H9 (cell line): ENCODE results near the gene MGST2. TPM values are rescaled to one million over a fixed set of nuclear protein-coding genes. Genes with fewer than 3 reads are reported as not detected.

Source experiments
- DNase-seq: peaks from one replicate; pipeline ENCODE4 v3.0.0-alpha.2; 2017
- H2AFZ ChIP-seq: one replicate; pipeline ENCODE4 v1.6.1; 2013; ENCODE audit warnings: mild to moderate bottlenecking, low read length, control low read depth, moderate library complexity
- H2AK5ac ChIP-seq: 2 replicates; pipeline ENCODE4 v1.6.1; 2013; ENCODE audit warnings: low read length, control low read depth, mixed read lengths; ENCODE audit not compliant: insufficient read length
- H2BK120ac ChIP-seq: one replicate; pipeline ENCODE4 v1.6.1; 2013; ENCODE audit warnings: low read depth, mild to moderate bottlenecking, low read length, control low read depth, inconsistent platforms; ENCODE audit not compliant: poor library complexity, severe bottlenecking
- H2BK12ac ChIP-seq: 2 replicates; pipeline ENCODE4 v1.6.1; 2013; ENCODE audit warnings: low read length, control low read depth, mixed read lengths, low read depth; ENCODE audit not compliant: insufficient read length
- H2BK15ac ChIP-seq: 2 replicates; pipeline ENCODE4 v1.6.1; 2013; ENCODE audit warnings: low read depth, low read length, control low read depth
- H2BK20ac ChIP-seq: one replicate; pipeline ENCODE4 v1.6.1; 2013; ENCODE audit warnings: low read depth, mild to moderate bottlenecking, low read length, control low read depth, inconsistent platforms; ENCODE audit not compliant: poor library complexity, severe bottlenecking
- H2BK5ac ChIP-seq: 2 replicates; pipeline ENCODE4 v1.6.1; 2013; ENCODE audit warnings: low read length, control low read depth, mixed read lengths; ENCODE audit not compliant: insufficient read length
- H3K14ac ChIP-seq: 2 replicates; pipeline ENCODE4 v1.6.1; 2013; ENCODE audit warnings: low read length, control low read depth; ENCODE audit not compliant: insufficient read depth
- H3K18ac ChIP-seq: 2 replicates; pipeline ENCODE4 v1.6.1; 2013; ENCODE audit warnings: low read depth, mild to moderate bottlenecking, mixed read lengths, low read length, control low read depth; ENCODE audit not compliant: insufficient read length
- H3K23ac ChIP-seq: 2 replicates; pipeline ENCODE4 v1.6.1; 2013; ENCODE audit warnings: low read length, control low read depth, mixed read lengths, low read depth; ENCODE audit not compliant: insufficient read length
- H3K23me2 ChIP-seq: 2 replicates; pipeline ENCODE4 v1.6.1; 2013; ENCODE audit warnings: low read depth, mild to moderate bottlenecking, mixed read lengths, low read length, control low read depth; ENCODE audit not compliant: insufficient read length, poor library complexity, severe bottlenecking
- H3K27ac ChIP-seq: 2 replicates; pipeline ENCODE4 v1.5.1; 2013; ENCODE audit warnings: low read length, control low read depth, mixed read lengths, low read depth; ENCODE audit not compliant: insufficient read length
- H3K27me3 ChIP-seq: 2 replicates; pipeline ENCODE4 v1.6.1; 2013; ENCODE audit warnings: low read length, control low read depth, inconsistent platforms; ENCODE audit not compliant: insufficient read depth
- H3K4ac ChIP-seq: 2 replicates; pipeline ENCODE4 v1.6.1; 2013; ENCODE audit warnings: low read depth, mild to moderate bottlenecking, control low read depth, inconsistent platforms, low read length, moderate library complexity
- H3K4me1 ChIP-seq: 2 replicates; pipeline ENCODE4 v1.6.1; 2013; ENCODE audit warnings: low read length, control low read depth, inconsistent platforms; ENCODE audit not compliant: insufficient read depth
- H3K4me2 ChIP-seq: 2 replicates; pipeline ENCODE4 v1.6.1; 2013; ENCODE audit warnings: low read length, control low read depth, mixed read lengths; ENCODE audit not compliant: insufficient read length, insufficient read depth
- H3K56ac ChIP-seq: 2 replicates; pipeline ENCODE4 v1.6.1; 2013; ENCODE audit warnings: low read depth, mild to moderate bottlenecking, mixed read lengths, low read length, control low read depth; ENCODE audit not compliant: insufficient read length
- H3K79me1 ChIP-seq: 2 replicates; pipeline ENCODE4 v1.6.1; 2013; ENCODE audit warnings: low read depth, mild to moderate bottlenecking, moderate library complexity, low read length, control low read depth, inconsistent platforms; ENCODE audit not compliant: insufficient read depth, poor library complexity, severe bottlenecking
- H3K79me2 ChIP-seq: 2 replicates; pipeline ENCODE4 v1.6.1; 2013; ENCODE audit warnings: low read length, control low read depth, inconsistent platforms; ENCODE audit not compliant: insufficient read depth
- H3K9ac ChIP-seq: 2 replicates; pipeline ENCODE4 v1.6.1; 2013; ENCODE audit warnings: low read length, control low read depth, mixed read lengths; ENCODE audit not compliant: insufficient read length; ENCODE audit errors: extremely low read depth
- H3K9me3 ChIP-seq: one replicate; pipeline ENCODE4 v1.6.1; 2013; ENCODE audit warnings: low read depth, low read length, inconsistent platforms; ENCODE audit not compliant: control insufficient read depth
- H3T11ph ChIP-seq: one replicate; pipeline ENCODE4 v1.6.1; 2013; ENCODE audit warnings: mild to moderate bottlenecking, low read length, control low read depth, inconsistent platforms
- H4K20me1 ChIP-seq: one replicate; pipeline ENCODE4 v1.6.1; 2013; ENCODE audit not compliant: control insufficient read depth, insufficient read length, insufficient read depth
- H4K5ac ChIP-seq: 2 replicates; pipeline ENCODE4 v1.6.1; 2013; ENCODE audit warnings: low read depth, mild to moderate bottlenecking, mixed read lengths, low read length, control low read depth; ENCODE audit not compliant: insufficient read length
- H4K8ac ChIP-seq: replicated peaks from 2 replicates; pipeline ENCODE4 v1.6.1; 2013; ENCODE audit warnings: low read length, control low read depth, mixed read lengths, low read depth; ENCODE audit not compliant: insufficient read length
- H4K91ac ChIP-seq: 2 replicates; pipeline ENCODE4 v1.6.1; 2013; ENCODE audit warnings: low read depth, mild to moderate bottlenecking, moderate library complexity, mixed read lengths, low read length, control low read depth; ENCODE audit not compliant: insufficient read length
- H3K27ac Mint-ChIP-seq, 3 experiments: 2 replicates in 2 of 3; 3 replicates in 1 of 3; pipeline ENCODE4 v1.8.0; 2020 to 2021; ENCODE audit warnings: mixed read lengths in 3 of 3, mild to moderate bottlenecking in 1 of 3, moderate library complexity in 1 of 3
- H3K27me3 Mint-ChIP-seq: 2 replicates; pipeline ENCODE4 v1.8.0; 2021; ENCODE audit warnings: low read depth, mild to moderate bottlenecking, moderate library complexity, mixed read lengths
- H3K36me3 Mint-ChIP-seq, 3 experiments: 2 replicates in 2 of 3; 3 replicates in 1 of 3; pipeline ENCODE4 v1.8.0; 2020 to 2021; ENCODE audit warnings: low read depth in 3 of 3, mixed read lengths in 3 of 3; ENCODE audit not compliant: insufficient read depth in 1 of 3
- H3K4me1 Mint-ChIP-seq, 2 experiments: 2 replicates each; pipeline ENCODE4 v1.8.0; 2020; ENCODE audit warnings: mixed read lengths in 2 of 2
- H3K4me3 Mint-ChIP-seq, 2 experiments: 2 replicates in 1 of 2; 3 replicates in 1 of 2; pipeline ENCODE4 v1.8.0; 2020 to 2021; ENCODE audit warnings: mild to moderate bottlenecking in 2 of 2, mixed read lengths in 2 of 2, moderate library complexity in 1 of 2
- H3K9me3 Mint-ChIP-seq, 2 experiments: 2 replicates in 1 of 2; 3 replicates in 1 of 2; pipeline ENCODE4 v1.8.0; 2020; ENCODE audit warnings: mild to moderate bottlenecking in 2 of 2, mixed read lengths in 2 of 2, moderate library complexity in 1 of 2
- WGBS: extraction: QIAGEN DNeasy Blood & Tissue Kit; methylation state at CpG from one replicate; pipeline ENCODE4 v1.1.7; 2013; ENCODE audit warnings: missing lambda C conversion rate, low lambda C conversion rate, mixed read lengths; ENCODE audit not compliant: insufficient read length; ENCODE audit errors: extremely low coverage; 5-methylcytosine and 5-hydroxymethylcytosine counted together
- total RNA-seq: library from RNA; stranded (reverse); gene quantifications from 2 replicates; pipeline ENCODE4 v1.2.1, GENCODE V29; 2021
- TF ChIP-seq, protein P1 (sequence below): fragments of 200-600 bp; sonication (generic); conservative IDR thresholded peaks from 3 replicates; pipeline ENCODE4 v1.8.0; 2021; ENCODE audit warnings: antibody characterized with exemption, mild to moderate bottlenecking

The MGST2 gene
- total RNA-seq, 1 experiment from 2014 or later = 6.4 TPM

GRCh38 chr4:139738846-139739613 lies 73.4 kb downstream of the MGST2 start:
- H3K27ac ChIP-seq = no peak overlapping the region
- no peak overlapping the region for H3K4ac ChIP-seq

More at GRCh38 chr4:139738846-139739613, 73.4 kb downstream of the MGST2 start:
- no peaks in the 10 kb centered on the region for H3K9me3 ChIP-seq
- no peak overlapping the region for H3K18ac ChIP-seq
- H3K36me3 Mint-ChIP-seq = no peaks in the 10 kb centered on the region; a peak in 1 of 7 replicates
- H3K27me3 ChIP-seq = peaks cover 5% of the 10 kb centered on the region; the same call in 1 of the 2 replicates
- DNase-seq = no peak
- no peaks in the 10 kb centered on the region for H3K79me1 ChIP-seq
- H3K79me2 ChIP-seq = no peaks in the 10 kb centered on the region
- no peak overlapping the region for H3K14ac ChIP-seq
- no peak overlapping the region for H4K8ac ChIP-seq
- no peak overlapping the region for H3K4me2 ChIP-seq
- no peak overlapping the region for H2AK5ac ChIP-seq
- H3T11ph ChIP-seq = no peak overlapping the region
- peaks cover 23 to 32% of the 10 kb centered on the region in 2 experiments for H3K4me1 Mint-ChIP-seq
- no peak overlapping the region for H2BK120ac ChIP-seq
- H3K9ac ChIP-seq = no peak overlapping the region
- H3K4me1 ChIP-seq = peaks cover 6% of the 10 kb centered on the region; the same call in 1 of the 2 replicates
- H3K4me3 Mint-ChIP-seq = no peak overlapping the region
- WGBS = no CpG with 5 or more reads among the region's 2 CpGs
- no peak overlapping the region for H2BK15ac ChIP-seq
- no peak overlapping the region for H2AFZ ChIP-seq
- no peak overlapping the region for H2BK20ac ChIP-seq
- peaks cover 4% of the 10 kb centered on the region for H3K23me2 ChIP-seq
- H3K27me3 Mint-ChIP-seq = peaks cover 38% of the 10 kb centered on the region
- no peak overlapping the region for H2BK5ac ChIP-seq
- H4K91ac ChIP-seq = no peak overlapping the region
- no peaks in the 10 kb centered on the region for H4K20me1 ChIP-seq
- no peak overlapping the region for H4K5ac ChIP-seq
- no peaks in the 10 kb centered on the region; a peak in 1 of 5 replicates for H3K9me3 Mint-ChIP-seq
- TF ChIP-seq, protein P1, sequence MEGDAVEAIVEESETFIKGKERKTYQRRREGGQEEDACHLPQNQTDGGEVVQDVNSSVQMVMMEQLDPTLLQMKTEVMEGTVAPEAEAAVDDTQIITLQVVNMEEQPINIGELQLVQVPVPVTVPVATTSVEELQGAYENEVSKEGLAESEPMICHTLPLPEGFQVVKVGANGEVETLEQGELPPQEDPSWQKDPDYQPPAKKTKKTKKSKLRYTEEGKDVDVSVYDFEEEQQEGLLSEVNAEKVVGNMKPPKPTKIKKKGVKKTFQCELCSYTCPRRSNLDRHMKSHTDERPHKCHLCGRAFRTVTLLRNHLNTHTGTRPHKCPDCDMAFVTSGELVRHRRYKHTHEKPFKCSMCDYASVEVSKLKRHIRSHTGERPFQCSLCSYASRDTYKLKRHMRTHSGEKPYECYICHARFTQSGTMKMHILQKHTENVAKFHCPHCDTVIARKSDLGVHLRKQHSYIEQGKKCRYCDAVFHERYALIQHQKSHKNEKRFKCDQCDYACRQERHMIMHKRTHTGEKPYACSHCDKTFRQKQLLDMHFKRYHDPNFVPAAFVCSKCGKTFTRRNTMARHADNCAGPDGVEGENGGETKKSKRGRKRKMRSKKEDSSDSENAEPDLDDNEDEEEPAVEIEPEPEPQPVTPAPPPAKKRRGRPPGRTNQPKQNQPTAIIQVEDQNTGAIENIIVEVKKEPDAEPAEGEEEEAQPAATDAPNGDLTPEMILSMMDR = no peak
- H3K27ac Mint-ChIP-seq = no peak overlapping the region
- no peak overlapping the region for H3K56ac ChIP-seq
- no peak overlapping the region for H2BK12ac ChIP-seq
- no peak overlapping the region for H3K23ac ChIP-seq
